ENCODE results near the gene UGT1A8.

UGT1A8 gene

DNA sequence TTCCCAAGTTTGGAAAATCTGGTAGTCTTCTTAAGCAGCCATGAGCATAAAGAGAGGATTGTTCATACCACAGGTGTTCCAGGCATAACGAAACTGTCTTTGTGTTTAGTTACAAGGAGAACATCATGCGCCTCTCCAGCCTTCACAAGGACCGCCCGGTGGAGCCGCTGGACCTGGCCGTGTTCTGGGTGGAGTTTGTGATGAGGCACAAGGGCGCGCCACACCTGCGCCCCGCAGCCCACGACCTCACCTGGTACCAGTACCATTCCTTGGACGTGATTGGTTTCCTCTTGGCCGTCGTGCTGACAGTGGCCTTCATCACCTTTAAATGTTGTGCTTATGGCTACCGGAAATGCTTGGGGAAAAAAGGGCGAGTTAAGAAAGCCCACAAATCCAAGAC is 154.7 kb downstream of the UGT1A8 start:
- no peak for DNase-seq

GRCh38 chr2:233772583-233772982 is 155.2 kb downstream of the UGT1A8 start:
- no peak for DNase-seq

- no peak for DNase-seq
Observed at GRCh38 chr2:233773854-233774253, 156.4 kb downstream of the UGT1A8 start.

DNA sequence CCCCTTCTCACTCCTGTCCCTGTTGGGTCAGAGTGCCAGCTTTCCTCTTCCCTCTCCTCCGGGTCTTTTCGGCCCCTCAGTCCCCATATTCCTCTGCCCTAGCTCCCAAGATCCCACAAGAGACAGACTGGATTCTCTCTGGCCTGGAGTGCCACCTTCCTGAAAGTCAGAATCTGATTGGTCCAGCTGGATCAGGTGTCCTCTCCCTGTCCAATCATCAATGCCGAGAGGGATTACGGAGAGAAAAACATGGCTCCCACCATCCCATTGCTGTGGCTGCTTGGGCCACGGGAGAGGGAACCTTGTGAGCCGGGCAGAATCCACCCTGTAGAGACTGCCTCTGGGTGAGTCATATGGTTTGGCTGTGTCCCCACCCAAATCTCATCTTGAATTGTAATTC is 158.0 kb downstream of the UGT1A8 start:
- no peak for DNase-seq

DNA sequence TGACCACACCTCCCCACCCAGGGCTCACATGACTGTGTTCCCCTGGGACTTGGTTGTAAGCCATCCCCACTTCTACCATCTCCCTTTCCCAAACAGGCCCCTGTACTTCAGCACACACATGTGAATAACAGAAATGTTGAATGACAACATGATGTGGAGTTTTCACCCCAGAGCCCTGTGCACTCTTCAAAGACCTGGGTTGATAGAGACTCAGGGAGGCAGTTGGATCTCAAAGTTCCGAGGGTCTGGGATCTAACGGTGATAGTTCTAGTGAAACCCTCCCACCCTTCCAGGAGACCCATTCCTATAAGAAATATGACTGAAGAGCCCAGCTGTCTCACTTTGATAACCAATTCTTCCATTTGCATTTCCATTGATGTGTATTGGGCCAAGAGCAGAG is 160.6 kb downstream of the UGT1A8 start, which contains the start of gene MROH2A:
Gene MROH2A (plus strand): TSS at position 301 of the 400 bp plus-strand sequence. CDS start 1,029 bp downstream, outside the sequence.
- no peak for DNase-seq

- no peak for DNase-seq
Observed at GRCh38 chr2:233779722-233780121, 162.3 kb downstream of the UGT1A8 start.

DNA sequence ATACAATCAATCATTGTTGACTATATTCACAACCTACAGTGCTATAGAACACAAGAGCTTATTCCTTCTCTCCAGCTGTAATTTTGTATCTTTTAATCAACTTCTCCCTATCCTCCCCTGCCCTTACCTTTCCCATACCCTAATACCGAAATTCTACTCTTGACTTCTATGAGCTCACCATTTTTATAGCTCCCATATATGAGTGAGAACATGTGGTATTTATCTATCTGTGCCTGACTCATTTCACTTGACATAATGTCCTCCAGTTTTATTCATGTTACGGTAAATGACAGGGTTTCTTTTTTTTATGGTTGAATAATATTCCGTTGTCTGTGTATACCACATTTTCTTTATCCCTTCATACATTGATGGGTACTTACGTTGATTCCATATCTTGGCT is 163.3 kb downstream of the UGT1A8 start:
- no peak for DNase-seq

DNA sequence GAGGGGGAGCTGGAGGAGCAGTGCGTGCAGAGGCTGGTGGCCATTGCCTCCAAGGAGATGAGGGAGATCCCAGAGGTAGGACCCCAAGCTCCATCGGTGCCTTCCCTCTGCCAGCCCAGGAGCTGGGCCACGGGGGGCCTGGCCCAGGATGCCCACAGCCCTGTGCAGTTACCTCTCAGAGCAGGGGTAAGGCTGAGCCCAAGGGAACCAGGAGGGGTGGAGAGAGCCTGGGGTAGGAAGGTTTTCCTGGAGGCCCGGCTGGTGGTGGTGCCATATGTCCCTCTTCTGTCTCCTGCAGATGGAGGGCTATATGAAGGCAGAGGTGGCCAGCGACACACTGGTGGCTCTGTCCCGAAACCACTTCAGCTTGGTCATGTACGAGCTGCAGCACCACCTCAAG is 172.1 kb downstream of the UGT1A8 start:
- DNase-seq = no peak

DNA sequence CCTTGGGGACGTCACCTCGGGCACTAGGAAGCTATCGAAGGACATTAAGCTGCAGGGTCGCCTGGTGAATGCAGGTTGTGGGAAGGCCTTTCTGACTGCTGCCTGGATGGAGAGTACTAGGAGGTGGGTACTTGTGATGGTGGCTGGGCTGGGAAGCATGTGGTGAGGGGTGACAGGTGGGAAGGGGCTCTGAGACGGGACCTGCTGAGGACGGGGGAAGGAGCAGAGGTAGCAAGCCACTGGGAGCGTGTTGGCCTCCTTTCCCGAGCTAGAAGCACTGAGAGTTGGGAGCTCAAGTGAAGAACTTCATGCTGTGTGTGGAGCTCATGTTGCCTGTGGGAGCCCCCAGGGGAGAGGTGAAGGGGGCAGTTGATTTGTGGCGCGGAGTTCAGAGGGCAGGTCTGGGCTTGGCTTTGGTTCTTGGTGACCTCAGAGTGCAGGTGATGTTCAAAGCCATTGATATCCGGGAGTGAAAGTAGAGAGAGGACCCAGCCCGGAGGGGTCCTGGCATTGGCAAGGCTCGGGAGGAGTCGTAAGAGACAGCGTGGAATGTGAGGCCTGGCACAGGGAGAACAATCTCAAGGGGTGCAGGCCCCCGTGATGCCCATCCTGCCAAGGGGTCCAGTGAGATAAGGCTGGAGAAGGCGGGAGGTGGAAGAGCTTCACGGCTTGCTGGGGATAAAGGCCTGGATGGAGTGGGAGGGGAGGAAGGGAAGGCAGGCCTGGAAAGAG is 173.9 kb downstream of the UGT1A8 start:
- no peak for DNase-seq

DNA sequence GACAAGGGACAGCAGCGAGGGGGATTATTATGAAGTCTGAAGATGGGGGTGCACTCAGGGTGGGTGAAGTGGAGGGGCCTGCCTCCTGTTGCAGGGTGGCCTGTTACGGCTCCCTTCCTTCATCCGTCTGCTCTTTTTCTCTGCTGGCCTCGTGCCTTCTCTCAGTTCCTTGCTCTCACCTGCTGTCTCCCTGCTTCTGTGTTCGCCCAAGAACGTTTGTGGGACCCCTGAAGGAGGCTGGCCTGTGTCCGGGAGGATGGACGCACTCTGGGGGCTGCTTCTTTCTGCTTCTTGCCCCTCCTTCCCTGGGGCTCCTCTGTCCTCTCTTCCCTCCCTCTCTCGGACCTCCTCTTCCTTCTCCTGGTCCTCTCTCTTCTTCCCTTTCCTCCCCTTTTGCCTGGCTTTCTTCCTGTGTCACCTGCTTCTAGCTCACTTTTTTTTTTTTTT is 174.5 kb downstream of the UGT1A8 start:
- DNase-seq = no peak

DNA sequence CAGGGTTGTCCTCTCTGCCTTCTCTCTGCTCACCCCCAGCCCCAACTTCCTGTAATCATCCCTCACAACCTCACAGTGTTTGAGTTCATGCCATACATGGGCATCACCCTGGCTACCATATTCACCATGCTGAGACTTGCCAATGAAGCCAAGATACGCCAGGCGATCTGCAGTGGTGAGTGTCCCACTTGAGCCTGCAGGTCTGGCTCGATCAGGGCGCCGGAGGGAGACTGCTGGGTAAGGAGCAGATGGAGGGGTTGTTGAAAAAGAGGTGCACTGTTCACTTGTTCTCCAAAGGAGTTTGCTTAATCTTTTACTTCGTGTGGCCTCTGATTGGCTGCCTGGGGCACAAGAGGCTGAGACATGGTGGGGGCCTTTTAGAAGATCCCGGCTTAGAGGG is 175.3 kb downstream of the UGT1A8 start:
- DNase-seq = no peak

DNA sequence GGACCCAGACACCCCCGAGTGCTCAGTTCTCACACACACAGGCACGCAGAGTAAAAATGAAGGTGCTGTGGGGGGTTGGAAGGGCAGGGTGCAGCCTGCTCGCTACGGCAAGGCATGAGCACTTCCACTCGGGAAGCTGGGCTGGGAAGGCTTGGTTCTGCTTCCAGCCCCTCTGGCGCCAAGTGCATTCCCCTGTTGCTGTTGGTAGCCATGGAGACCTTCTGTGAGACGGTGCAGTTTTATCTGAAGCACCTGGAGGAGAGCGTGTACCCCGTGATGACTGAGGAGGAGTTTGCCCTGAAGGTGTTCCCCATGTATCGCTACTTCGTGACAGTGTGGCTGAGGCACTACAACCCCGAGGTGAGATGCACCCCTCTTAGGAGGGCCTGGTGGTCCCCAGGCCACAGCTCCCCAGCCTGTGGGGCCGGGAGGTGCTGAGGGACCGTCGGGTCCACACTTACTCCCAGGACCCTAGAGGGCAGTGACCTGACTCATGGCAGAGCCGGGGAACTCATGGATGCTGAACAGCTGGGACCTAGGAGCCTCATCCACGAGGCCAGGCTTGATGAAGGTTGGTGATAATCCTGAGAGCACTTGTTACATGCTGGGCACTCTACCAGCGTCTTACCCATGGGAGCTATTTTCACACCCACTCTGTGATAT is 176.2 kb downstream of the UGT1A8 start:
- no peak for DNase-seq

GRCh38 chr2:233794128-233794658 is 176.8 kb downstream of the UGT1A8 start:
- no peak for DNase-seq

DNA sequence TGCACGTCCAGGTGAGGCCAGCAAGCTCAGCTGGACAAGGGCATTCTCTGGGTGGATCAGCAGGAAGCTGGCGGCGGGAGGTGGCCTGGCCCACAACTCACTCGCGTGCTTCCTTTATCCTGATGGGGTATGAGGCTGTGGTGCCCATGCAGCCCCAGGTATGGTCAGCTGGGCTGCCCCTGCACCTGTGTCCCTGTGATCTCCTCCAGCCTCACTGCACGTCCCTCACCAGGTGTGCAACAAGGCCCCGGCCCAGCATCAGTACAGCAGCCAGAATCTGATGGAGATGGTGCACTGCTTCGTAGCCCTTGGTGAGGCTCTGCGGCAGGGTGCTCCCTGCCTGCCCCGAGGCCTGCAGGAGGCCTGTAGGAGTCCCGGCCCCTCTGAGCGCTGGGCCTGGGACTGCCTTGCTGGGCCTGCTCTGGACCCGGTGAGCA is 178.3 kb downstream of the UGT1A8 start:
- DNase-seq = no peak

DNA sequence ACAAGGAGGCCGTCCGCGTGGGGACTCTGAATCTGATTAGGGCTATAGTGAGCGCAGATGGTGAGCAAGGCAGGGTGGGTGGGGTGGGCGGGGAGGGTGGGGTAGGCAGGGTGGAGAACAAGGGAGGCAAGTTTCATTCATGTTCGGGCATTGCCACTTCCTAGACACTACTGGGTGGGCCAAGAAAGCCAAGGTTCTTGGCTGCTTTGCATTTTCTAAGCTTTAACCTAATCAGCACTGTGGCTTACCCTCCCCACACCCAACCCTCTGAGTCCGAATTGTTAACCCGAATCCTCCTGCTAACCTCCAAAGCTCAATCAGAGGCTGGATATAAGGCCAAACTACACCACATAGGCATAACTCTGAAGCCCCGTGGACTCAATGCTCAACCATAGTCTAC is 178.8 kb downstream of the UGT1A8 start:
- no peak for DNase-seq

GRCh38 chr2:233798335-233799086 is 181.1 kb downstream of the UGT1A8 start:
- DNase-seq = no peak

GRCh38 chr2:233799087-233799665 is 181.7 kb downstream of the UGT1A8 start:
- DNase-seq = no peak

- DNase-seq = no peak
Observed at GRCh38 chr2:233799716-233800115, 182.3 kb downstream of the UGT1A8 start.

DNA sequence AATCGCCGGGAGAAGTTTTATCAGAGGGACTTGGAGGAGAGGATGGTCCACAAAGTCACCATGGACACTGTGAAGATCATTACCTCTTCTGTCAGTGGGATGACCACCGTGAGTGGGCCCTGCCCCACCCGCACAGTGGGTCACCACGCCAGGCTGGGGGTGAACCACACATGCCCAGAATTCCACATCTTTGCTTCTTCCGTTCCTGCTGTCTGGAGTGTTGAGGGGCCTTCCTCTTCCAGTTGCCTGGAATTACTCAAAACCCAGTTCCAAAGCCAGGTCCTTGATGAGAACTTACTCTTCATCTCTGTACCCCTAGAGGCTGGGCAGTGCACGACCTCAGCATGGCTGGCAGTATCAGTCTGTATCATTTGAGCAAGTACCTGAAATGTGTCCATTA is 182.8 kb downstream of the UGT1A8 start:
- DNase-seq = no peak

GRCh38 chr2:233801357-233802131 is 184.1 kb downstream of the UGT1A8 start:
- peak; percentile 9 for DNase-seq

DNA sequence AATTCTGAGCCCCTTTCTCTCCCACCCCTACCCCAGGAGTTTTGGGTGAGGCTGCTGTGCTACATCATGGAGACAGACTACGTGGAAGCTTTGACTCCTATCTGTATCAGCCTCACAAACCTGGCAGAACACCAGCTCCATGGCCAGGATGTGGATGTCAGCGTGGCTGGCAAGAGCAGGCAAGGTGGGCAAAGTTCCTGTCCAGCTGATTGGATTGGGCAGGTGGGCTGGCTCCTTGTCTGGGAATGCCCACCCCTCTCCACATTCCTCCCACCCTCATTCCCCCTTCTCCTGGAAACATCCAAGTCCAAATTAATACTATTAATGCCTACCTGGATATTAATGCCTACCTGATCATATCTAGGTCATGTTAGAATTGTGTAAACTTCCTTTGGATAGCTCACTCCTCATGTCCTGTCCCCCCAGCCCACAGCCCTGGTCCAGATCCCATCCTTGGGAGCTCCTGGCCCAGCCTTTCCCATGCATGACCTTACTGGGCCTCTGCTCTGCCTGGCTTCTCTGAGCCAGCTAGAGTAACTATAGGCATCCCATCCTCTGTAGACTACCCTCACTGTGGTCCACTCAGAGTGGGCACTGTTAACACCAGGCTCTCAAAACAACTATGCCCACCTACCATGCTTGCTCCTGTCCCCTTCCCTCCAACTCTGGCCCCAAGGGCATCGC is 184.8 kb downstream of the UGT1A8 start:
- DNase-seq = no peak
